NCI-H1417 (cell line): ENCODE results near the gene PIAS4.
A peak's percentile ranks its signal among the peaks of the same experiment; 100 is the strongest.
"Not testable (repeated sequence)": the region's sequence is repeated elsewhere in the genome, so short reads cannot be mapped to it uniquely, and the experiment has no call there.

ENCODE experiments used
- DNase-seq, 3 experiments: peaks; one replicate each; lab custom pipeline; 2025; lab: John Stamatoyannopoulos, UW

The PIAS4 gene

GRCh38 chr19:4007021-4007835 is at the start of gene PIAS4:
TSS of gene PIAS4 (plus strand) at chr19:4007736. CDS start at chr19:4007761, 25 bp downstream.
- DNase-seq: peak; percentile 98 to 99 (median 99)

- no peak for DNase-seq
Measured at GRCh38 chr19:3958836-3959765, 48.4 kb upstream of the PIAS4 start.

- no peak for DNase-seq
Measured at GRCh38 chr19:3959766-3960131, 47.8 kb upstream of the PIAS4 start.

DNA sequence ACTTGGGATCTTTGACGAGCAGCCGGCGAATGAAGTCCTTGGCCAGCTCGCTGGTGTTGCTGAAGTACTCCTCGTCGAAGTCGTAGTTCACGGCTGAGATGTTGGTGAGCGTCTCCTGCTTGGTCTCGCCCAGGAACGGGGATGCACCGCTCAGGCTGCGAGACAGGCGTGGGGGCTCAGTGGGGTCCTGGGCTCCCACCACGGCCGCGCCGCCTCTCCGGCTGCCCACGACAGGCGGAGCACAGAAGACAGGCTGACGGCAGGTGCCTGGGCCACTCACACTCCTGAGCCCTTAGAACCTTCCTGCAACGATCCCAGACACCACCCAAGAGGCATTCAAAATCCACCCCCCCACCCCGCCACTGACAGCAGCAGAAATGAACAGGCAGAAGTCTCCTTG is 46.5 kb upstream of the PIAS4 start:
- DNase-seq: no peak

GRCh38 chr19:3963458-3964255 is 43.9 kb upstream of the PIAS4 start:
- DNase-seq: no peak

- DNase-seq: no peak
Measured at GRCh38 chr19:3964256-3965194, 43.0 kb upstream of the PIAS4 start.

- DNase-seq: no peak
Measured at GRCh38 chr19:3966051-3967017, 41.2 kb upstream of the PIAS4 start.

DNA sequence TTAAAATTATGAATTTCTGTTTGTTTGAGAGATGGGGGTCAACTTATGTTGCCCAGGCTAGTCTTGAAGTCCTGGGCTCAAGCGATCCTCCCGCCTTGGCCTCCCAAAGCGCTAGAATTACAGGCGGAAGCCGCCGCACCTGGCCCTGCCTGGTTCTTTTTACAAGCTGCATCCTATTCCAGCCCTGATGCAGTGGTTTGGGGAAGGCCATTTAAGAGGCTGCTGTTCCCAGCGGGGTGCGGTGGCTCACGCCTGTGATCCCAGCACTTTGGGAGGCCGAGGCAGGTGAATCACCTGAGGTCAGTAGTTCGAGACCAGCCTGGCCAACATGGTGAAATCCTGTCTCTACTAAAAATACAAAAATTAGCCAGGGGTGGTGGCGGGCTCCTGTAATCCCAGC is 39.6 kb upstream of the PIAS4 start:
- not testable (repeated sequence) for DNase-seq

- DNase-seq: peak in 1 of 3 experiments; percentile 29
Measured at GRCh38 chr19:3968556-3969434, 38.7 kb upstream of the PIAS4 start.

DNA sequence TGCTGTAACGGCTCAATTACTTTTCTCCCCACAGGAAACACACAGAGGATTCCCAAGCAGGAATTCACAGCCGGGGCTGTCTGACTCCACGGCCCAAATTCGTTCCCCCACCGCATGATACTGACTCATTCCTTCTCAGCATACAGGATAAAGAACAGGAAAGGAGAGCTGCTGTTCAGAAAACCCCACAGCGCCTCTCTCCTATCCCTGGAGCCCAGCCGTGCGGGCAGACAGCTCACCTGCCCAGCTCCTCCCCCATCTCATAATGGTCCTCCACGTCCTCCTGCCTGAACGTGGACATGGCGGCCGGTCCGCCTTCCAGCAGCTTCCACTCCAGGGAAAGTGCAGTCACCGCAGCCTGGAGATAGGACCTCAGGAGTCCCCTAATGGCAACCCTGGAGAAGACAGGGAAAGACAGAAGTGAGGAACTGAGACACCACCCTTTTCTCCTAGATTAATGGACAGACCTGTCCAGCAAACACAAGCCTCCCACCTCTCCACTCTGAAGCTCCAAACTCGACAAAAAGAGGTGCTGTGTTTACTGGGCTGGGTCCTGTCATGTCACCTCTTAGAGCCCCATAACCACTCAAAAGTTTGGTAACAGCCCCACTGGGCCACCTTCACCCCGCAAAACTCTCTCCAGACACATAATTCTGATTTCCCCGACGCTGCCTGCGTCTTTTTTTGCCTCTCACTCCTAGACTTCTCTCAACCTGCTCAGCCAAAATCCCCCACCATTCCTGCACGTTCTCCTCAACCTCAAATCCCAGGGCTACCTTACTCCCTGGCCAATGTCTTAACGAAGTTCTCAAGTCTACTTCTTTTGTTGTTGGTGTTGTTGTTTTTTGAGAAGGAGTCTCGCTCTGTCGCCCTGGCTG is 37.9 kb upstream of the PIAS4 start:
- DNase-seq: no peak

- DNase-seq: peak in 1 of 3 experiments; percentile 36
Measured at GRCh38 chr19:3970313-3970807, 37.2 kb upstream of the PIAS4 start.

DNA sequence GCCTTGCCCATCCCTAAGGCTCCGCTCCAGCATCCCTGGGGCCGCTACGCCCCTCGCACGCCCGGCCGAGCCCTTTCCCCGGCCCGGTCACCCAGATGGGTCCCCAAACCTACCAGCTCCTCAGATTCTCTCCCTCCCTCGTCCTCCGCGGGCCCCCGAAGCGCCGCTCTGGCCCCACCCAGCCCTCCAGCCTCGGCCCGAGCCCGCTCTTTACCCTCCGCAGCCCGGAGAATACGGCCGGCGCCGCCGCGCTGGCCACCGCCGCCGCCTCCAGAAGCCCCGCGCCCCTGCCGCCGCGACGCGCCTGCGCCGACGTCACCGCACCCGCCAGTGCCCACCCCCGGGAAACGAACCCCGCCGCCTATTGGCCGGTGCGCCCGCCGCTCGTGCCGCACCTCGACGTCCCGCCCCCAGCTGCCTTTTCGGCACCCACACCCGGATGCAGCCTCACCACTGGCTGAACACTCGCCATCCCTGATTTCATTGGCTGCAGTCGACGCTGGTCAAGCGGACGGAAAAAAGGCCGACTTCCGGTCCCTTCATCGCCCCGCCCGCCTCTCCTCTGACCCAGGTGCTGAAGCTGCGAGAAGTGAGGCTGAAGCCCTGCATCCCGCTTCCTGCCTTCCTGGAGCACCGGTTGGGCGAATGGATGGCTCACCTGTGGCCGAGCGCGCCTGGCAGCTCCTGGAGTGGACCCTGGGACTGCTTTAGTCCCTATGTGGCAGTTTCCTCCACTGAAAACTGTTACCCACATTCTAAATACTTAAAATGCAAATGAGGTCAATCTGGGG is 36.5 kb upstream of the PIAS4 start, which contains the start of gene DAPK3:
Gene DAPK3 (minus strand): TSS at position 292 of the 791 bp plus-strand sequence. CDS start 1,364 bp downstream, outside the sequence.
- peak; percentile 98 to 99 (median 99) for DNase-seq

- no peak for DNase-seq
Measured at GRCh38 chr19:3975144-3975543, 32.4 kb upstream of the PIAS4 start.

DNA sequence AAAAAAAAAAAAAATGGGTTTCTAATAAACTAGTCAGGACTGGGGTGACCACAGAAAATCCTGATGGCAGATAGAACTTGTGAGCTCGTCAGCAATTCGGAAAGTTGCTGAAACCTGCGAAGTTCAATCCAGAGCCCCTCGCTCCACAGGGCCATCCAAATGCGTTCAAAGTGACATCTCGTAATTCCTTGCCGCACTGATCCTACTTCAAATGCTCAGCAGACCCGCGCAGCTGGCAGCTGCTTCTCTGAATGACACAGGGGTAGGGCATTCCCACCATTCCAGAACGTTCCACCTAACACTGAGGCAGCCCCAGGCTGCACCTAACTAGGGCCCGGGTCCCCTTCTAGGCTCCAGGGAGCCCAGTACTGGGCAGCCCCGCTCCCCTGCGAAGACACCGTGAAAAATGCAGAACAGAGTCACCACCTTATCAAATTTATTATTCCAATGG is 31.9 kb upstream of the PIAS4 start:
- DNase-seq: peak in 1 of 3 experiments; percentile 29

DNA sequence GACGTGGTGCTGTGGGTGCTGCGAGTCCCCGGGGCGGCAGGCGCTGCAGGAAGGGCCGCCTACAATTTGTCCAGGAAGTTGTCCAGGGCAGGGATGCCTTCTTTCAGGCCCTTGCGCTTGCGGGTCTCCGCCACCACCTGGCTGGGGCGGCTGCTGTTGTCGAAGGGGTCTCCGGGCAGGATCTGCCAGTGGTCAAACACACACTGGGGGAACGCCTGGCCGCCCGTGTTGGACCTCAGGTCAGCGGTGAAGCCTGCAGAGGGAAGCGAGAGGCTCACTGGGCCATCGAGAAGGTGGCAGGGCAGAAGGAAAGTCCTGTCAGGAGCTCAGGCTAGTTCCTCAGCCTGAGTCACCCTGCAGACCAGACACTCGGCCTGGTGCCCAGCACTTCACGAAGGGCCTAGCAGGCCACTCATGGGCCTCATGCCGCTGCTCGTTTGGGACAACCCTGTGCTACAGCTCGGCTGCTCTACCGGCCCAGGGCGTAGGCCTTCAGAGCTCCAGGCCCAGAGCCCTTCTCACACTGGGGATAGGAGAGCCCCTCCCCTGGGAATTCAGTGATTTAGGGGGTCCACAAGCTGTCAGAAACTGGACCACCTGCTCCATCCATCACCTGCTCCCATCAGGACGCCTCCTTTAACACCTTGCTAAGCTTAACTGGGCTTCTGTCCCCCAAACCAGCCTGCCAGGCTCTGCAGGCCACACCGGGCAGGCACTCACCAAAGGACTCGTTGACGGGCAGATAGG is 30.9 kb upstream of the PIAS4 start:
- no peak for DNase-seq
